GM12865 (cell line): ENCODE measurements around the gene EFEMP2.
"Not testable (repeated sequence)": the region's sequence is repeated elsewhere in the genome, so short reads cannot be mapped to it uniquely, and the experiment has no call there.

Source experiments
- DNase-seq: peaks from one replicate; pipeline ENCODE4 v3.0.0; 2010; ENCODE audit warnings: low read depth
- H3K4me3 ChIP-seq: 2 replicates; pipeline ENCODE4 v1.5.1; 2011; ENCODE audit warnings: mild to moderate bottlenecking, low read depth, low read length, control low read depth
- CTCF ChIP-seq: IDR thresholded peaks from 2 replicates; pipeline ENCODE4 v1.5.1; 2011; ENCODE audit warnings: low read length, control low read depth, low read depth, inconsistent platforms; ENCODE audit not compliant: insufficient read depth; ENCODE audit errors: missing control alignments

The EFEMP2 gene

DNA sequence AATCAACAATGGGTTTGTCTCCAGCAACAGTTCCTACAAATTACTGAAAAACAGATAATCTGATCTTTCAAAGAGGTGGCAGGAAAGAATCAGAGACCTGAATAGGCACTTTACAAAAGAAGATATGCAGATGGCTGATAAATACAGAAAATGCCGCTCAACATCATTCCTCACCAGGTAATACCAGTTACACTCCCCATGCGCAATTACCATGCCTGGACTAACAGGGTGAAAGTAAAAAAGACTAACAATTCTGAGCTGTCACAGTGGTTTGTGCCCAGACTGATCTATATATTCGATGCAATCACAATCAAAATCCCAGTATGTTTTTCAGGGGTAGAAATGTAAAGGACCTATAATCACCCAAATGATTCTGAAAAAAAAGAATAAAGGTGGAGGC is 28.8 kb downstream of the EFEMP2 start:
- H3K4me3 ChIP-seq = no peak overlapping the region
- no peak for TF ChIP-seq CTCF
- DNase-seq = no peak

DNA sequence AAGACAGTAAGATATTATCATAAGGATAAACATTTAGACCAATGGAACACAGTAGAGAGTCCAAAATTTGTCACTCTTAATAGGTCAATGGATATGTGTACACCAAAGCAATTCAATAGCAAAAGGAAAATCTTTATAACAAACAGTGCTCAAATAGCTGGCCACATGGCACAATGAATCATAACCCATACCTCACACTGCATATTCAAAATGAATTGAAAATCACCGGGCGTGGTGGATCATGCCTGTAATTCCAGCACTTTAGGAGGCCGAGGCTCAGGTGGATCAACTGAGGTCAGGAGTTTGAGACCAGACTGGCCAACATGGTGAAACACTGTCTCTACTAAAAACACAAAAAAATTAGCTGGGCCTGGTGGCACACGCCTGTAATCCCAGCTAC is 30.5 kb downstream of the EFEMP2 start:
- TF ChIP-seq CTCF = no peak
- H3K4me3 ChIP-seq = no peak overlapping the region
- no peak for DNase-seq

DNA sequence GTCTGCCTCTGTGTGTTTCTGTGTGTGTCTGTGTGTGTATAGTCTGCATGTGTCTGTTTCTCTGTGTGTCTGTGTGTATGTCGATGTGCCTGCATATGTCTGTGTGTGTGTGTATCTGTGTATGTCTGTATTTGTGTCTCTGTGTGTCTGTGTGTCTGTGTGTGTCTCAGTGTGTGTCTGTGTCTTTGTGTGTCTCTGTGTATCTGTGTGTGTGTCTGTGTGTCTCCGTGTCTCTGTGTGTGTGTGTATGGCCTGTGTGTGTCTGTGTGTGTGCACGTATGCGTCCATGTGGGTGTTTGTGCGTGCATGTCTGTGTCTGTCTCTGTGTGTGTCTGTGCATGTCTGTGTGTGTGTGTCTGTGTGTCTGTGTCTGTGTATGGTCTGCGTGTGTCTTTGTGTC is 38.4 kb downstream of the EFEMP2 start:
- H3K4me3 ChIP-seq = peak overlapping the region; percentile 59
- DNase-seq = no peak
- TF ChIP-seq CTCF = no peak

- TF ChIP-seq CTCF = no peak
- DNase-seq = peak; percentile 92
- H3K4me3 ChIP-seq = peak within 1 kb of the TSS; percentile 59
Measured at GRCh38 chr11:65833297-65834030, 39.1 kb downstream of the EFEMP2 start, which contains the start of gene SNX32. Gene SNX32 (plus strand): TSS chr11:65833963. CDS start chr11:65834066, 103 bp downstream.

GRCh38 chr11:65832231-65832630 is 40.4 kb downstream of the EFEMP2 start:
- not testable (repeated sequence) for DNase-seq, H3K4me3 ChIP-seq

DNA sequence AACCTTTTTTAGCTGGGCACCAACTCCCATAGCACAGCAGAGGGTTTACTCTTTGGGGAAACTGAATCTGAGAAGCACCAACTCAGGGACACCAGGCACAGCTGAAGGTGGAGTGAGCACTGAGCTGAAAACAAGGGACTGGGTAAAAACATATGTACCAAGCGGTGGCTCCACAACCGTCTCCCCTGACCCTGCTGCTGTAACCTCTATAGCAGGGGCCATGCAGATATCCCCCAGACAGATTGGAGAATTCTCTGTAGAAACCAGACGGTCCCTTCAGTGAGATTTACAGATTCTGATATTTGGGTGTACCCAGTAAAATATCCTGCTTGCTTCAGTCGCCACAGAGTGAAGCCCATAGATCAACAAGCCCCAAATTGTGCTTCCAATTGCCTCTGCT is 43.1 kb downstream of the EFEMP2 start:
- H3K4me3 ChIP-seq = no peak overlapping the region
- DNase-seq = no peak
- no peak for TF ChIP-seq CTCF

DNA sequence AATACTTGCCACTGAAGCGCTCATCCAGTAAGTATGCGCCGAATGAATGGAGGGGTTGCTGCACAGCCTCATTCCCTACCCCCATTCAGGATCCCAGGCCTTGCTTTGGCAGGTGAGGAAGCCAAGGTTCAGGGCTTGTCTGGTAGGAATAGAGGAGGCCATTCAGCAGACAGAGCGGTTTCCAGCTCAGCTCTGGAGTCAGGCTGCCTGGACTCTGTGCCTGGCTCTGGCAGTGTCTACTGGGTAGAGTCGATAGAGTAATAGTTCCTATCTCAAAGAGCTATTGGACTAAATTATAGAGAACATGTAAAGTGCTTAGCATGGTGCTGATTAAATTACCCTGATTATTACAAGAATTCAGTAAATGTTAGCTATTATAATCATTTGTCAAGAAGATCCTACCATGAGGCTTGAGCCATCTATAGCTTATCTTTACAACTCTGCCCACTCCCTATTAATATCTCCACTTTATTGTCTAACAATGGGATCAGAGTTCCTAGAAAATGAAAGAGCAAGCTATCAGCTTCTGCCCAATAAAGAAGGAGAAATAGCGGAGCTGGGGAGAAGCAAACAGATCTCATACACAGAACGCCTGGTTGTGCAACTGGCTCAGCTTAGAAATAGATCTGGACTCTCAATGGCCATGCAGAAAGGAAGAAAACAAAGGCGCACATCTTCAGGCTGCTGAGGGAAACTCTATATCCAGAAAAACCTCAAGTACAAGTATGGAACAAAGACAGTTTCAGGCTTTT is 45.4 kb downstream of the EFEMP2 start:
- TF ChIP-seq CTCF = no peak
- H3K4me3 ChIP-seq = no peak overlapping the region
- DNase-seq = no peak
